ENCODE results near the gene ZDHHC7.

ZDHHC7 gene

GRCh38 chr16:84985079-84986065, 26.0 kb downstream of the ZDHHC7 start:
- H3K4me3 ChIP-seq (ENCODE audit: low read length), result no peak overlapping the region
- peak; percentile 71 for DNase-seq (ENCODE audit: low read depth)
- TF ChIP-seq CTCF (IDR thresholded peaks at IDR 0.05; ENCODE audit: insufficient read depth, low read depth, low read length, missing control alignments), result no peak

- no peak overlapping the region for H3K4me3 ChIP-seq (ENCODE audit: low read length)
- peak; percentile 13 for TF ChIP-seq CTCF (IDR thresholded peaks at IDR 0.05; ENCODE audit: insufficient read depth, low read depth, low read length, missing control alignments)
- DNase-seq (ENCODE audit: low read depth), result no peak
Measured at GRCh38 chr16:84982434-84982833, 28.9 kb downstream of the ZDHHC7 start.

- no peak for TF ChIP-seq CTCF (IDR thresholded peaks at IDR 0.05; ENCODE audit: insufficient read depth, low read depth, low read length, missing control alignments)
- no peak overlapping the region for H3K4me3 ChIP-seq (ENCODE audit: low read length)
- DNase-seq (ENCODE audit: low read depth), result peak; percentile 81
Measured at GRCh38 chr16:84979516-84979915, 31.8 kb downstream of the ZDHHC7 start.

- no peak for DNase-seq (ENCODE audit: low read depth)
- no peak for TF ChIP-seq CTCF (IDR thresholded peaks at IDR 0.05; ENCODE audit: insufficient read depth, low read depth, low read length, missing control alignments)
- H3K4me3 ChIP-seq (ENCODE audit: low read length), result no peak overlapping the region
Measured at GRCh38 chr16:84976644-84977400, 34.5 kb downstream of the ZDHHC7 start.

- DNase-seq (ENCODE audit: low read depth), result no peak
- H3K4me3 ChIP-seq (ENCODE audit: low read length), result no peak overlapping the region
- no peak for TF ChIP-seq CTCF (IDR thresholded peaks at IDR 0.05; ENCODE audit: insufficient read depth, low read depth, low read length, missing control alignments)
Measured at GRCh38 chr16:84975522-84975921, 35.8 kb downstream of the ZDHHC7 start.

- no peak for DNase-seq (ENCODE audit: low read depth)
- TF ChIP-seq CTCF (IDR thresholded peaks at IDR 0.05; ENCODE audit: insufficient read depth, low read depth, low read length, missing control alignments), result no peak
- no peak overlapping the region for H3K4me3 ChIP-seq (ENCODE audit: low read length)
Measured at GRCh38 chr16:84975066-84975465, 36.3 kb downstream of the ZDHHC7 start.

All from epithelial cell of esophagus (primary cell).